HFFc6 (cell line): Measurements from ENCODE around the gene IL10RB. TPM values are rescaled to one million over a fixed set of nuclear protein-coding genes. Genes with fewer than 3 reads are reported as not detected.

Source experiments
- DNase-seq: peaks from one replicate; pipeline ENCODE4 v3.0.0-alpha.2; 2018
- H3K27ac Mint-ChIP-seq: 2 replicates; pipeline ENCODE4 v1.8.0; 2020; ENCODE audit warnings: mild to moderate bottlenecking, mixed read lengths
- H3K27me3 Mint-ChIP-seq: 2 replicates; pipeline ENCODE4 v1.8.0; 2021; ENCODE audit warnings: mild to moderate bottlenecking, moderate library complexity, mixed read lengths; ENCODE audit not compliant: insufficient read depth
- H3K36me3 Mint-ChIP-seq: 2 replicates; pipeline ENCODE4 v1.8.0; 2021; ENCODE audit warnings: low read depth, mixed read lengths
- H3K4me1 Mint-ChIP-seq: 2 replicates; pipeline ENCODE4 v1.8.0; 2020; ENCODE audit warnings: low read depth, mixed read lengths
- H3K4me3 Mint-ChIP-seq: 2 replicates; pipeline ENCODE4 v1.8.0; 2020; ENCODE audit warnings: mild to moderate bottlenecking, moderate library complexity, mixed read lengths
- H3K9me3 Mint-ChIP-seq: 2 replicates; pipeline ENCODE4 v1.8.0; 2020; ENCODE audit warnings: mild to moderate bottlenecking, mixed read lengths
- CTCF ChIP-seq: fragments of 200-600 bp; sonication (generic); IDR thresholded peaks from 2 replicates; pipeline ENCODE4 v1.5.0; 2021; ENCODE audit warnings: antibody characterized with exemption, mild to moderate bottlenecking
- total RNA-seq, 6 experiments: library from RNA; stranded (reverse); fragmentation: NEBNext Ultra II Directional; extraction: Animal tissue kit (Norgen Biotek cat#: 25700); gene quantifications; 2 replicates in 1 of 6; 3 replicates in 5 of 6; pipeline ENCODE4 v1.2.3, GENCODE V29; 2021

The IL10RB gene
- total RNA-seq, 6 experiments from 2014 or later = 25.5 to 35.3 (median 29.5) TPM

GRCh38 chr21:33268737-33269441 is 2.7 kb downstream of the IL10RB start:
- no peaks in the 10 kb centered on the region for H3K9me3 Mint-ChIP-seq
- H3K4me3 Mint-ChIP-seq = no peak overlapping the region
- peaks cover 28% of the 10 kb centered on the region for H3K36me3 Mint-ChIP-seq
- H3K27me3 Mint-ChIP-seq = peaks cover 5% of the 10 kb centered on the region
- peaks cover 37% of the 10 kb centered on the region for H3K4me1 Mint-ChIP-seq
- H3K27ac Mint-ChIP-seq = no peak overlapping the region
- TF ChIP-seq CTCF = no peak
- no peak for DNase-seq

- Mint-ChIP-seq H3K9me3 (no peaks in the 10 kb centered on the region), H3K27ac (no peak overlapping the region), H3K27me3 (peaks cover 3% of the 10 kb centered on the region), H3K4me1 (peaks cover 29% of the 10 kb centered on the region), H3K36me3 (peaks cover 34% of the 10 kb centered on the region), H3K4me3 (no peak overlapping the region)
- DNase-seq = no peak
- TF ChIP-seq CTCF = no peak
Measured at GRCh38 chr21:33270986-33271385, 4.8 kb downstream of the IL10RB start.

DNA sequence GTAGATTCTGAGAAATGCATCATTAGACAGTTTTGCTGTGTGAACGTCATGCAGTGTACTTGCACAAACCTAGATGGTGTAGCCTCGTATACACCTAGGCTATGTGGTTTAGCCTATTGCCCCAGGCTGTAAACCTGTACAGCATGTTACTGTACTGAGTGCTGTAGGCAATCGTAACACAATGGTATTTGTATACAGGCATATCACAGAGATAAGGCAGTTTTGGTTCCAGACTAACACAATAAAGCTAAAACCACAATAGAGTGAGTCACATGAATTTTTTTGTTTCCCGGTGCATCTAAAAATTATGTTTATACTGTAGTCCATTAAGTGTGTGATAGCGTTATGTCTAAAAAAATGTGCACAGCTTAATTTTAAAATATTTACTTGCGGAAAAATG is 6.9 kb downstream of the IL10RB start:
- TF ChIP-seq CTCF = no peak
- Mint-ChIP-seq H3K9me3 (no peaks in the 10 kb centered on the region), H3K4me1 (peaks cover 13% of the 10 kb centered on the region), H3K27me3 (no peaks in the 10 kb centered on the region), H3K36me3 (peaks cover 42% of the 10 kb centered on the region), H3K4me3 (no peak overlapping the region), H3K27ac (no peak overlapping the region)
- no peak for DNase-seq

GRCh38 chr21:33278721-33279120 is 12.6 kb downstream of the IL10RB start:
- H3K9me3 Mint-ChIP-seq = peaks cover 8% of the 10 kb centered on the region

GRCh38 chr21:33279330-33279820 is 13.2 kb downstream of the IL10RB start:
- Mint-ChIP-seq H3K4me3 (no peak overlapping the region), H3K27ac (no peak overlapping the region), H3K36me3 (peaks cover 52% of the 10 kb centered on the region), H3K9me3 (peaks cover 8% of the 10 kb centered on the region), H3K4me1 (peaks cover 6% of the 10 kb centered on the region; the same call in 1 of the 2 replicates), H3K27me3 (no peaks in the 10 kb centered on the region)
- no peak for DNase-seq
- no peak for TF ChIP-seq CTCF

More at GRCh38 chr21:33278721-33279120, 12.6 kb downstream of the IL10RB start:
- TF ChIP-seq CTCF = no peak
- no peaks in the 10 kb centered on the region for H3K27me3 Mint-ChIP-seq
- H3K4me3 Mint-ChIP-seq = no peak overlapping the region
- peaks cover 6% of the 10 kb centered on the region; the same call in 1 of the 2 replicates for H3K4me1 Mint-ChIP-seq
- H3K27ac Mint-ChIP-seq = no peak overlapping the region
- DNase-seq = no peak
- peaks cover 53% of the 10 kb centered on the region for H3K36me3 Mint-ChIP-seq
